CD14-positive monocyte (primary cell): ENCODE data around the gene SPSB1. TPM values are rescaled to one million over a fixed set of nuclear protein-coding genes. Genes with fewer than 3 reads are reported as not detected.

Experiments used
- DNase-seq, 3 donors: peaks; one replicate each; pipeline ENCODE4 v3.0.0-alpha.2; 2011 to 2022
- H2AFZ ChIP-seq: 2 replicates; pipeline ENCODE4 v1.6.0; 2012; ENCODE audit warnings: mild to moderate bottlenecking, low read depth, low read length, inconsistent platforms; ENCODE audit not compliant: insufficient read depth, poor library complexity, severe bottlenecking
- H3K27ac ChIP-seq, 2 donors: 1 replicate in 1 of 2; 2 replicates in 1 of 2; pipeline ENCODE4 v1.5.1; 2012 to 2013; ENCODE audit warnings: low read length in 2 of 2, control low read depth in 1 of 2, inconsistent platforms in 1 of 2, low read depth in 1 of 2, mild to moderate bottlenecking in 1 of 2
- H3K27me3 ChIP-seq, 2 donors: one replicate each; pipeline versions ENCODE4 v1.6.0 to v1.6.1; 2011 to 2013; ENCODE audit warnings: low read length in 2 of 2; ENCODE audit not compliant: control insufficient read depth in 2 of 2, insufficient read depth in 2 of 2
- H3K36me3 ChIP-seq, 2 donors: replicated peaks in 1 of 2; 1 replicate in 1 of 2; 2 replicates in 1 of 2; pipeline versions ENCODE4 v1.5.1 to v1.6.1; 2012 to 2013; ENCODE audit warnings: low read length in 2 of 2, control low read depth in 1 of 2, inconsistent platforms in 1 of 2, mild to moderate bottlenecking in 1 of 2; ENCODE audit not compliant: insufficient read depth in 2 of 2, control insufficient read depth in 1 of 2
- H3K4me1 ChIP-seq, 2 donors: 1 replicate in 1 of 2; 2 replicates in 1 of 2; pipeline versions ENCODE4 v1.5.1 to v1.6.1; 2012 to 2013; ENCODE audit warnings: low read length in 2 of 2, control low read depth in 1 of 2, inconsistent platforms in 1 of 2, mild to moderate bottlenecking in 1 of 2, moderate library complexity in 1 of 2; ENCODE audit not compliant: insufficient read depth in 2 of 2, control insufficient read depth in 1 of 2
- H3K4me2 ChIP-seq: replicated peaks from 2 replicates; pipeline ENCODE3; 2012; ENCODE audit warnings: low read length, moderate library complexity, mild to moderate bottlenecking; ENCODE audit not compliant: poor library complexity, severe bottlenecking; ENCODE audit errors: extremely low read depth
- H3K4me3 ChIP-seq, 3 experiments: fragments of 200-600 bp in 1 of 3; sonication (generic) in 1 of 3; replicated peaks in 1 of 3; 1 replicate in 2 of 3; 2 replicates in 1 of 3; pipeline ENCODE4 v1.5.1; 2011 to 2013; ENCODE audit warnings: low read length in 3 of 3, mild to moderate bottlenecking in 3 of 3, control low read depth in 2 of 3, low read depth in 2 of 3, inconsistent platforms in 1 of 3, moderate library complexity in 1 of 3
- H3K79me2 ChIP-seq: 2 replicates; pipeline ENCODE4 v1.6.0; 2012; ENCODE audit warnings: mild to moderate bottlenecking, control low read depth, inconsistent platforms, low read length, moderate library complexity; ENCODE audit not compliant: insufficient read depth
- H3K9ac ChIP-seq: 2 replicates; pipeline ENCODE4 v1.6.0; 2017; ENCODE audit warnings: low read length, mild to moderate bottlenecking; ENCODE audit not compliant: insufficient read depth, poor library complexity, severe bottlenecking
- H3K9me3 ChIP-seq, 2 donors: replicated peaks in 1 of 2; 1 replicate in 1 of 2; 2 replicates in 1 of 2; pipeline versions ENCODE4 v1.5.1 to v1.6.1; 2012 to 2013; ENCODE audit warnings: low read length in 2 of 2, control low read depth in 1 of 2; ENCODE audit not compliant: control insufficient read depth in 1 of 2, insufficient read depth in 1 of 2
- H4K20me1 ChIP-seq: 2 replicates; pipeline ENCODE4 v1.6.0; 2012; ENCODE audit warnings: mild to moderate bottlenecking, low read length, control low read depth, moderate library complexity; ENCODE audit not compliant: insufficient read depth
- H3K27ac Mint-ChIP-seq, 7 donors: one replicate each; pipeline ENCODE4 v1.8.0; 2020; ENCODE audit warnings: mild to moderate bottlenecking in 7 of 7, mixed read lengths in 7 of 7, moderate library complexity in 6 of 7, inconsistent platforms in 2 of 7
- H3K27me3 Mint-ChIP-seq, 3 donors: one replicate each; pipeline ENCODE4 v1.8.0; 2021 to 2022; ENCODE audit warnings: low read depth in 3 of 3, mild to moderate bottlenecking in 3 of 3, mixed read lengths in 3 of 3, moderate library complexity in 3 of 3, inconsistent platforms in 1 of 3
- H3K36me3 Mint-ChIP-seq, 2 donors: one replicate each; pipeline ENCODE4 v1.8.0; 2020; ENCODE audit warnings: mixed read lengths in 2 of 2, inconsistent platforms in 1 of 2, mild to moderate bottlenecking in 1 of 2
- H3K4me1 Mint-ChIP-seq: one replicate; pipeline ENCODE4 v1.8.0; 2020; ENCODE audit warnings: mild to moderate bottlenecking, mixed read lengths
- H3K4me3 Mint-ChIP-seq, 2 donors: one replicate each; pipeline ENCODE4 v1.8.0; 2020; ENCODE audit warnings: mild to moderate bottlenecking in 2 of 2, mixed read lengths in 2 of 2, moderate library complexity in 1 of 2
- H3K9me3 Mint-ChIP-seq, 7 donors: one replicate each; pipeline ENCODE4 v1.8.0; 2020 to 2022; ENCODE audit warnings: mixed read lengths in 7 of 7, mild to moderate bottlenecking in 6 of 7, moderate library complexity in 6 of 7, inconsistent platforms in 2 of 7
- CTCF ChIP-seq: fragments of 200-600 bp; IDR thresholded peaks from one replicate; pipeline ENCODE4 v1.8.0; 2022; ENCODE audit warnings: antibody characterized with exemption, mild to moderate bottlenecking
- WGBS: methylation state at CpG from one replicate; pipeline ENCODE4 v1.1.5; 2013; ENCODE audit warnings: missing lambda C conversion rate; ENCODE audit not compliant: insufficient coverage; 5-methylcytosine and 5-hydroxymethylcytosine counted together
- intact Hi-C, 2 donors: fragments of 100-400 bp; cut with micrococcal nuclease; formaldehyde crosslinking; loops; one replicate each; pipeline versions ENCODE4 v1.15.0 to v1.15.1; 2023
- polyA plus RNA-seq, 3 donors: library from polyadenylated mRNA; depleted of rRNA in 1 of 3; unstranded in 2 of 3; stranded (reverse) in 1 of 3; fragments of 300-500 nt in 2 of 3; fragments of >200 nt in 1 of 3; fragmentation: Illumina TruSeq in 2 of 3; gene quantifications; 1 replicate in 2 of 3; 2 replicates in 1 of 3; pipeline ENCODE4 v1.2.3, GENCODE V29; 2012 to 2021

The SPSB1 gene
- polyA plus RNA-seq, 3 donors = 0.15 to 1.2 (median 0.29) TPM

GRCh38 chr1:9320520-9321479 is 28.1 kb downstream of the SPSB1 start:
- intact Hi-C loops = no loop called here
- H4K20me1 ChIP-seq = no peaks in the 10 kb centered on the region
- Mint-ChIP-seq H3K4me3 (no peak overlapping the region), H3K27ac (no peak overlapping the region), H3K9me3 (peaks cover 0 to 1% (median 0%) of the 10 kb centered on the region in 7 donors), H3K27me3 (peaks cover 12 to 23% (median 16%) of the 10 kb centered on the region in 3 donors), H3K36me3 (no peaks in the 10 kb centered on the region), H3K4me1 (no peaks in the 10 kb centered on the region)
- DNase-seq = no peak
- TF ChIP-seq CTCF = no peak
- H3K27ac ChIP-seq = no peak overlapping the region
- no peaks in the 10 kb centered on the region for H3K9me3 ChIP-seq
- no peak overlapping the region for H3K9ac ChIP-seq
- H3K4me1 ChIP-seq = no peaks in the 10 kb centered on the region
- no peaks in the 10 kb centered on the region for H3K36me3 ChIP-seq
- no peaks in the 10 kb centered on the region for H3K79me2 ChIP-seq
- peaks cover 0 to 12% of the 10 kb centered on the region in 2 donors for H3K27me3 ChIP-seq
- H3K4me3 ChIP-seq = no peak overlapping the region
- WGBS = 77% methylated on average over 18 of the region's 31 CpGs
- H2AFZ ChIP-seq = no peak overlapping the region
- no peak overlapping the region for H3K4me2 ChIP-seq

- intact Hi-C loops = no loop called here
- H3K4me2 ChIP-seq = no peak overlapping the region
- Mint-ChIP-seq H3K9me3 (peaks cover 0 to 1% (median 0%) of the 10 kb centered on the region in 7 donors), H3K4me3 (peak overlapping the region in 1 of 2 donors; percentile 4), H3K27ac (no peak overlapping the region), H3K27me3 (peaks cover 12 to 25% (median 15%) of the 10 kb centered on the region in 3 donors), H3K4me1 (no peaks in the 10 kb centered on the region), H3K36me3 (no peaks in the 10 kb centered on the region)
- H2AFZ ChIP-seq = no peak overlapping the region
- H3K79me2 ChIP-seq = no peaks in the 10 kb centered on the region
- 42% methylated on average over 10 of the region's 11 CpGs for WGBS
- TF ChIP-seq CTCF = no peak
- H3K9ac ChIP-seq = no peak overlapping the region
- no peaks in the 10 kb centered on the region for H3K4me1 ChIP-seq
- peaks cover 0 to 12% of the 10 kb centered on the region in 2 donors for H3K27me3 ChIP-seq
- no peaks in the 10 kb centered on the region for H3K36me3 ChIP-seq
- H3K9me3 ChIP-seq = no peaks in the 10 kb centered on the region
- no peak for DNase-seq
- H4K20me1 ChIP-seq = no peaks in the 10 kb centered on the region
- H3K27ac ChIP-seq = no peak overlapping the region
- H3K4me3 ChIP-seq = no peak overlapping the region
Observed at GRCh38 chr1:9321480-9321849, 28.8 kb downstream of the SPSB1 start.
